PC-9 (cell line): Measurements from ENCODE around the gene GNG8. TPM values are rescaled to one million over a fixed set of nuclear protein-coding genes. Genes with fewer than 3 reads are reported as not detected.

ENCODE experiments used
- BruUV-seq: library from RNA; stranded (reverse); fragments of 400-500 nt; replicated peaks from 2 replicates; lab custom pipeline; 2021; lab: Mats Ljungman, UMichigan
- CTCF ChIA-PET: fragments of 300-600 bp; sonication (Branson Sonifier 250); formaldehyde crosslinking; loops from one replicate; lab custom pipeline; 2022; ENCODE audit warnings: antibody characterized with exemption; lab: Charles Lee
- POLR2A ChIA-PET: fragments of 300-600 bp; sonication (Branson Sonifier 250); formaldehyde crosslinking; loops from one replicate; lab custom pipeline; 2022; ENCODE audit warnings: antibody characterized with exemption; ENCODE audit not compliant: unreplicated experiment; lab: Charles Lee
- DNase-seq, 2 experiments: peaks; one replicate each; pipeline versions ENCODE4 v3.0.0 to v3.0.0-alpha.2; 2015 to 2022; ENCODE audit warnings: mixed read lengths in 1 of 2
- H2AFZ ChIP-seq: fragments of 200-600 bp; sonication (generic); 2 replicates; pipeline ENCODE4 v1.8.1; 2017; ENCODE audit warnings: antibody characterized with exemption
- H3F3A ChIP-seq: fragments of 200-600 bp; sonication (generic); 2 replicates; pipeline ENCODE4 v1.8.1; 2017; ENCODE audit warnings: antibody characterized with exemption, mild to moderate bottlenecking, low read depth; ENCODE audit not compliant: insufficient read depth
- H3K27ac ChIP-seq: fragments of 200-600 bp; sonication (generic); 2 replicates; pipeline ENCODE4 v1.6.1; 2016; ENCODE audit warnings: mixed run types
- H3K27me3 ChIP-seq: fragments of 200-600 bp; sonication (generic); 2 replicates; pipeline ENCODE4 v1.6.1; 2016; ENCODE audit warnings: low read depth, mixed run types; ENCODE audit not compliant: insufficient read depth
- H3K36me3 ChIP-seq: fragments of 200-600 bp; sonication (generic); 2 replicates; pipeline ENCODE4 v1.6.1; 2016; ENCODE audit warnings: low read depth, mixed run types
- H3K4me1 ChIP-seq: fragments of 200-600 bp; sonication (generic); replicated peaks from 2 replicates; pipeline ENCODE4 v1.6.1; 2016; ENCODE audit warnings: mixed run types; ENCODE audit not compliant: insufficient read depth
- H3K4me2 ChIP-seq: fragments of 200-600 bp; sonication (generic); 2 replicates; pipeline ENCODE4 v1.6.1; 2017; ENCODE audit warnings: mixed run types
- H3K4me3 ChIP-seq: fragments of 200-600 bp; sonication (generic); 2 replicates; pipeline ENCODE4 v1.6.1; 2016; ENCODE audit warnings: mixed run types
- H3K79me2 ChIP-seq: fragments of 200-600 bp; sonication (generic); 2 replicates; pipeline ENCODE4 v1.6.1; 2017; ENCODE audit warnings: low read depth, mixed run types
- H3K9me2 ChIP-seq: fragments of 200-600 bp; sonication (generic); 2 replicates; pipeline ENCODE4 v1.8.1; 2017; ENCODE audit warnings: mild to moderate bottlenecking; ENCODE audit not compliant: insufficient read depth
- H3K9me3 ChIP-seq: fragments of 200-600 bp; sonication (generic); 2 replicates; pipeline ENCODE4 v1.8.1; 2016; ENCODE audit warnings: low read depth; ENCODE audit not compliant: insufficient read depth
- H4K20me1 ChIP-seq: fragments of 200-600 bp; sonication (generic); 2 replicates; pipeline ENCODE4 v1.8.1; 2017; ENCODE audit not compliant: insufficient read depth
- CTCF ChIP-seq: fragments of 200-600 bp; sonication (generic); conservative IDR thresholded peaks from 2 replicates; pipeline ENCODE4 v1.6.1; 2017; ENCODE audit warnings: mixed run types, antibody characterized with exemption, mild to moderate bottlenecking, moderate library complexity
- EZH2 ChIP-seq: fragments of 200-600 bp; sonication (generic); IDR thresholded peaks from 2 replicates; pipeline ENCODE4 v1.8.0; 2017; ENCODE audit warnings: antibody characterized with exemption, low read depth
- intact Hi-C: fragments of 100-400 bp; cut with micrococcal nuclease; formaldehyde crosslinking; loops from one replicate; pipeline ENCODE4 v1.10.0; 2022; ENCODE audit not compliant: unreplicated experiment
- total RNA-seq: library from RNA; stranded (reverse); gene quantifications from 2 replicates; pipeline ENCODE4 v1.2.3, GENCODE V29; 2021

Gene GNG8
- total RNA-seq, 1 experiment from 2014 or later, result not detected

DNA sequence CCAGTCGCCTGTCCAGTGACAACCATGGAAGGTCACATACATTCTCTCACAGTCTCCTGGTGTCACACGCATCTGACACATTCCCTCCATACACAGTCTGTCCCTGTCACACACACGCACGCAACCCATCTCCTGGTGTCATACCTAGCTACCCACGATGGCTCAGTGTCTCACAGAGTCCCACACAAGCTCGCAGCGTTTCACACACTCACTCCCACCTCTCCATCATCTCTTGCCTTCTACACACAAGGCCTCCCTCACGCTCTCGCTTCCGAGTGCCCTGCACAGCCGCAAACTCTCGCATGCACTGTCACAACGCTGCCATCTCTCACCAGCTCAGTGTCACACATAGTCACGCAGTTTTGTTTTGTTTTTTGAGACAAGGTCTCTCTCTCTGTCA is 1.2 kb upstream of the GNG8 start:
- Histone ChIP-seq H3K4me3 (no peak overlapping the region), H3K27me3 (peaks cover 71% of the 10 kb centered on the region), H3F3A (peaks cover 9% of the 10 kb centered on the region; the same call in 1 of the 2 replicates), H3K9me3 (no peaks in the 10 kb centered on the region), H3K27ac (no peak overlapping the region), H2AFZ (no peak overlapping the region), H3K4me2 (no peak overlapping the region), H3K79me2 (no peaks in the 10 kb centered on the region), H3K36me3 (no peaks in the 10 kb centered on the region), H3K4me1 (peaks cover 21% of the 10 kb centered on the region), H3K9me2 (no peaks in the 10 kb centered on the region), H4K20me1 (no peaks in the 10 kb centered on the region)
- DNase-seq, result no peak
- ChIA-PET POLR2A (interaction anchor here (0.7 kb wide), 1 partner anchor 398 kb away, joined by 13 read pairs; no protein-coding TSS in a partner anchor), CTCF (interaction anchor here (0.6 kb wide), 2 partner anchors 21 to 691 kb away, joined by 5 to 8 read pairs; no protein-coding TSS in a partner anchor)
- intact Hi-C loops, result no loop called here
- TF ChIP-seq CTCF (no peak), EZH2 (no peak)
- no TSS peak for BruUV-seq

DNA sequence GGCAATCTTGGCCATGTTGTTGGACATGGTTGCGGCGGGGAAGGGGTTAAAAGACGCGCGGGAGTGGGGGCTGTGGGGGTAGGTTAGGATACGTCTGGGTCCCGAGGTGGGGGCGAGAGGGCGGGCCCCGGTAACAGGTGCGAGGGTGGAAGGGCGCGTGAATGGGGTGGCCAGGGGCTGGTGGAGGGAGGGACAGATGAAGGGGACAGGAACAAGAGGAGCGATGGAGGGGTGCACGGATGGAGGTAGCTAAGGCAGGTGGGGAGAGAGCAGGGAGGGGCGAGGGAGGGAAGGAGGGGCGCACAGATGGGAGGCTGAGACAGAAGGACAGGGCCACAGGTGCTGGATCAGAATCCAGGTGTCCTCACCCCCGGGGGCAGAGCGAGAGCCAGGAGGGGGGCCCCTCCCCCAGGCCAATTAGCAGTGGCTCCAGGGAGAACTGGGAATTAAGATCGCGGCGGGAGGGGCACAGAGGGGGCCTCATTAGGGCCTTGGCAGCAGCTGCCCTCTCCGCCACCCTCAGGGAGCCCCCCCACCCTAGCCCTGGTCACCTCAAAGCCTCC is 1.3 kb downstream of the GNG8 start:
- peak overlapping the region; percentile 44; the same call in 1 of the 2 replicates for H3K4me3 ChIP-seq
- H3K9me2 ChIP-seq, result no peaks in the 10 kb centered on the region
- POLR2A ChIA-PET, result no interaction called here
- H2AFZ ChIP-seq, result no peak overlapping the region
- no peaks in the 10 kb centered on the region for H3K9me3 ChIP-seq
- H3K4me2 ChIP-seq, result peak overlapping the region; percentile 80
- no peak overlapping the region for H3K27ac ChIP-seq
- DNase-seq, result no peak
- no TSS peak for BruUV-seq
- H4K20me1 ChIP-seq, result no peaks in the 10 kb centered on the region
- H3K36me3 ChIP-seq, result no peaks in the 10 kb centered on the region
- intact Hi-C loops, result loop anchor here (1.0 kb wide), 1 partner anchor 27 kb away; the partner anchor contains the start of gene DACT3
- peaks cover 71% of the 10 kb centered on the region for H3K27me3 ChIP-seq
- peaks cover 4% of the 10 kb centered on the region; the same call in 1 of the 2 replicates for H3F3A ChIP-seq
- TF ChIP-seq CTCF, result no peak
- no peak for TF ChIP-seq EZH2
- H3K4me1 ChIP-seq, result peaks cover 20% of the 10 kb centered on the region
- H3K79me2 ChIP-seq, result no peaks in the 10 kb centered on the region
- CTCF ChIA-PET, result no interaction called here

DNA sequence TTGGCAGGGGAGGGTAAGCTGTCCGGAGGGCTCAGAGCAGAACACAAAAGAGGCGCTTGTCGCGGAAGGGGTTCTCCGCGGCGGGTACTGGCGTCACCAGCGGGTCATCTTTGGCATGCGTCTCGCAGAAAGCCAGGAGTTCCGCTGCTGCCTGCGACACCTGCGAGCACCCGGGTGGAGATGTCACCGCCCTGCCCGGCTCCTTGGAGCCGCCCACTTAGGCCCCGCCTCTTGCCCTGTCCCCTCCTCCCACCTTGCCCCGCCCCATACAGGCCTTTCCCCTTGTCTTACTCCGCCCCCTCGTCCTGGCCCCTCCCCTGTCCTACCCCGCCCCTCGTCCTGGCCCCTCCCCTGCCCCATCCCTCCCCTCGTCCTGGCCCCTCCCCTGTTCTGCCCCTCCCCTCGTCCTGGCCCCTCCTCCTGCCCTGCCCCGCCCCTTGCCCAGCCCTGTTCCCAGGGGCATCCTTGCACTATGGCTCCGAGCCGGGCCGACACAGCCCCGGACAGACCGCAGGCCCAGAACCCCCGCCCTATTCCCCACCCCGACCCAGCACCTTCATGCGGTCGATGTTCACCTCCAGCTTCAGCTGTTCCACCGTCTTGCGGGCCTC is 1.9 kb downstream of the GNG8 start:
- Histone ChIP-seq H3K4me3 (peak overlapping the region; percentile 53), H3K9me2 (no peaks in the 10 kb centered on the region), H3K9me3 (no peaks in the 10 kb centered on the region), H3F3A (peaks cover 4% of the 10 kb centered on the region; the same call in 1 of the 2 replicates), H3K27ac (no peak overlapping the region), H3K79me2 (no peaks in the 10 kb centered on the region), H2AFZ (peak overlapping the region; percentile 78), H3K27me3 (peaks cover 68% of the 10 kb centered on the region), H3K36me3 (no peaks in the 10 kb centered on the region), H3K4me2 (peak overlapping the region; percentile 93), H4K20me1 (no peaks in the 10 kb centered on the region), H3K4me1 (peaks cover 14% of the 10 kb centered on the region)
- intact Hi-C loops, result loop anchor here (1.0 kb wide), 1 partner anchor 27 kb away; the partner anchor contains the start of gene DACT3
- ChIA-PET POLR2A (no interaction called here), CTCF (no interaction called here)
- no peak for TF ChIP-seq EZH2
- TF ChIP-seq CTCF, result no peak
- no TSS peak for BruUV-seq
- peak; percentile 79 to 97 for DNase-seq
